ENCODE results near the gene SCN2A. TPM values are rescaled to one million over a fixed set of nuclear protein-coding genes. Genes with fewer than 3 reads are reported as not detected.
"Not testable (repeated sequence)": the region's sequence is repeated elsewhere in the genome, so short reads cannot be mapped to it uniquely, and the experiment has no call there.

Gene SCN2A
- total RNA-seq, 1 donor from 2014 or later, result 0.05 TPM

DNA sequence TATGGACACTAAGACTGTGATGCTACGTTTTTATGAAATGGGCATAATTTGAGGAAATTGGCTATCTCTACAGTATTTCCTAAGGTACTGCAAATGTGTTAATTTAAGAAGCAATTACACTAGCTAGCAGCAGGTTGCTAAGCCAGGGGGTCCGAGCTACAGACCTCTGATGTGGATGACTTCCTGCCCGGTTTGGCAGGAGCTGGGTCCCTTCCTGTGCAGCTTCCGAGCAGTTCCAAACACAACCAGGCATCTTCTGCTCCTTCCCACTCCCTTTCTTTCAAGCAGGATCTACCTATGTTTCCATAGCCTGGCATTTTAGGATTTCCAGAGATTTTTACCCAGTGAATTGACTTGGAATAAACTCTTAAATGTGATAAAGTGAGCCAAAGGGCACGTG lies 55.7 kb downstream of the SCN2A start:
- DNase-seq (no peak), ATAC-seq (ENCODE audit: poor library complexity) (no peak)
- intact Hi-C loops (cut with DNase I), result loop anchor here (5.0 to 10.0 kb wide), 2 partner anchors 53 to 280 kb away; no protein-coding TSS in a partner anchor

GRCh38 chr2:165295643-165296042 lies 56.4 kb downstream of the SCN2A start:
- intact Hi-C loops (cut with DNase I), result loop anchor here (10.0 kb wide), 1 partner anchor 281 kb away; no protein-coding TSS in a partner anchor
- ATAC-seq (ENCODE audit: poor library complexity) (no peak), DNase-seq (no peak)

- intact Hi-C loops (cut with DNase I), result no loop called here
- no peak for ATAC-seq (ENCODE audit: poor library complexity)
- no peak for DNase-seq
Measured at GRCh38 chr2:165305391-165306096, 66.3 kb downstream of the SCN2A start.

DNA sequence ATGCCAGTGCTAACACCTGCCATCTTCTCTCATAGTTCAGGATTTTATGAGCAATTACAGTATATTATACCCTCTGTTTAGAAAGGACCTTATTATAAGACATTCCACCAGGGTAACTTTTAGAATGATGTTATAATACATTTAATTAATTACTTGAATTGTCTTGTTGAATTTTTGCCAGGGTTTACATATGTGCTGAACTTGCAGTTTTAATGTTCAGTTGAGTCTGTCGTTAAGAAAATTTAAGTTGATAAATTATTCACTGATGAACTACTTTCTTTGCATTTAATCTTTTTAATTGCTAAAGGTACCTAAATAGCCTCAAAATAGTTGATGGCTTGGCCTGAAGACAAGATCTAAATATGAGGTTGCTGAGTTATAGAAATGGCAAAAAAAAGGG lies 68.1 kb downstream of the SCN2A start:
- no peak for ATAC-seq (ENCODE audit: poor library complexity)
- DNase-seq, result no peak

DNA sequence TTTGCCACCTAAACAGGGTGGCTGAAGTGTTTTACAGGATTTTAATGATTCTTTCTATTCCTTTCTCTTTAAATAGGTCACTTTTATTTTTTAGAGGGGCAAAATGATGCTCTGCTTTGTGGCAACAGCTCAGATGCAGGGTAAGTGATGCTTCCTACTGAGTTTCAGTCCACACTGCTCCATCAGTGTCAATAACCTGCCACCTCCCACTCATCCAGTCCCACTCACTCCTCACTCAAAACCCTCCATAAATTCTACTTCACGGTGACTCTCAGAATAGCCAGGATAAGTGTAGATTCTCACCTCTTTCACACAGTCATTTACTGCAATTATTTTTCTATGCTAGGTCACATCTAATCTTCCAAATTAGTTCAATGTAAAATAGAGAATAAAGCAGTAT lies 72.7 kb downstream of the SCN2A start:
- intact Hi-C loops (cut with DNase I), result no loop called here
- ATAC-seq (ENCODE audit: poor library complexity), result no peak
- no peak for DNase-seq

More for the DNA sequence above, 68.1 kb downstream of the SCN2A start:
- intact Hi-C loops (cut with DNase I), result no loop called here

GRCh38 chr2:165312999-165313398 lies 73.8 kb downstream of the SCN2A start:
- no peak for DNase-seq

GRCh38 chr2:165313509-165313908 lies 74.3 kb downstream of the SCN2A start:
- ATAC-seq (ENCODE audit: poor library complexity) (no peak), DNase-seq (no peak)
- intact Hi-C loops (cut with DNase I), result no loop called here

More at GRCh38 chr2:165312999-165313398, 73.8 kb downstream of the SCN2A start:
- ATAC-seq (ENCODE audit: poor library complexity), result no peak
- intact Hi-C loops (cut with DNase I), result no loop called here

GRCh38 chr2:165328272-165328671 lies 89.1 kb downstream of the SCN2A start:
- ATAC-seq (ENCODE audit: poor library complexity), result no peak
- intact Hi-C loops (cut with DNase I), result no loop called here
- no peak for DNase-seq

DNA sequence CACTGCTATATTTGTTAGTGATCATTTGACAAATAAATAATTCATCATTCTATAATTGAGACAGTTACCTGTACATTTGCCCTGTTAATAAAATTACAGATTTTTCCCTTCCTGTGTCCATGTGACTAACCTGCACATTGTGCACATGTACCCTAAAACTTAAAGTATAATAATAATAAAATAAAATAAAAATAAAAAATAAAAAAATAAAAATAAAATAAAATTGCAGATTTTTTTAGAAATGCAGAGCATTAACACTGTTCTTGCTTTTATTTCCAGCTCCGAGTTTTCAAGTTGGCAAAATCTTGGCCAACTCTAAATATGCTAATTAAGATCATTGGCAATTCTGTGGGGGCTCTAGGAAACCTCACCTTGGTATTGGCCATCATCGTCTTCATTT lies 105.1 kb downstream of the SCN2A start:
- DNase-seq; ATAC-seq (ENCODE audit: poor library complexity); intact Hi-C loops (cut with DNase I): not testable (repeated sequence)

GRCh38 chr2:165348441-165348840 lies 109.2 kb downstream of the SCN2A start:
- DNase-seq (no peak), ATAC-seq (ENCODE audit: poor library complexity) (no peak)
- intact Hi-C loops (cut with DNase I), result no loop called here

GRCh38 chr2:165349181-165349580 lies 110.0 kb downstream of the SCN2A start:
- intact Hi-C loops (cut with DNase I), result no loop called here
- ATAC-seq (ENCODE audit: poor library complexity), result no peak
- DNase-seq, result no peak

GRCh38 chr2:165357758-165358157 lies 118.5 kb downstream of the SCN2A start:
- intact Hi-C loops (cut with DNase I), result no loop called here
- ATAC-seq (ENCODE audit: poor library complexity) (no peak), DNase-seq (no peak)

DNA sequence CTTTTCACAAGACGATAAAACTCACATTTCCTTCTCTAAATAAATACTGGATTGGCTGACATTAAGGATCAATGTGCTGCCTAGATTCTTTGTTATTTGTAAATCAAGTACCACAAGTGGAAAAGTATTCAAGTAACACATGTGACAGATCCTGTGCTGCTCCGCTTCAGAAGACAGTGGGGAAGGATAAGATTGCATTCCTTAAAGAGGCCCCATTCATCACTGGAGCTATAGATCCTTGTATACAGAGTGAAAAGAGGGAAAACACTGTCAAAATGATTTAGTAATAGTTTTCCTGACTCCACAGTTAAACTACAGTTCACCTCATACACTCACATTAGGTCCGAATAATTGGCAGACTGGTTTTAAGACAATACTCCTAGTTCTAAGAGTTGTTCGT lies 122.3 kb downstream of the SCN2A start:
- no peak for DNase-seq
- intact Hi-C loops (cut with DNase I), result no loop called here
- no peak for ATAC-seq (ENCODE audit: poor library complexity)

DNA sequence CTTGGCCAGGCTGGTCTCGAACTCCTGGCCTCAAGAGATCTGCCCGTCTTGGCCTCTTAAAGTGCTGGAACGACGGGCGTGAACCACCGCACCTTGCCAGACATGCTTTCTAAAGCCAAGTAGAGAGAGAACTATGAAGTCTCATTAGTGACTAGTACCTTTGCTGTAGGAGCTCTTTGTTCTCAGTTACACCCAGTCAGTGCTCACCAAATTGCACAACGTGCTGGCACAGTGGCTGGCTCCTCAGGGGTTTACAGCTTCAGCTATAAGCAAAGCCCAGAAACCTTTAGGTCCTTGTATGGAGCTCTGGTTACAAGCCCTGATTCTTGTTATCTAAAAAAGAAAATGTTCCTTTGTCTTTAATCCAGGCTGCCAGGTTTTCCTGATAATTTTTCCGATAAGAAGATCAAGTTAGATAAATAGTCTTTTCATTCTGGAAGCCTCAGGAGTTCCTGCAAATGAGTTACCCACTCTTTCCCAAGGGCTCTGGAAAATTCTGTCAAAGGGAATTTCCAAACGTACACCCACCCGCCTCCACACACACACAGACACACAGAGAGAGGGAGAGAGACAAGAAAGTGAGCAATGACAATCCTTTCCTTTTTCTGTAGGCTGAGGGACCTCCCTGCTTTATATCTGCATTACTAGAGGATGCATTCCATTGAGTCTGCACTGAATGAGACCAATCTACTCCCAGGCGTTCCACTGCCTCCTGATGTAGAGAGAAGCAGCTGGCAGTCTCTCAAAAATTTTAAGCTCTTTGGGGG lies 130.1 kb downstream of the SCN2A start:
- intact Hi-C loops (cut with DNase I), result no loop called here
- no peak for ATAC-seq (ENCODE audit: poor library complexity)
- DNase-seq, result no peak

DNA sequence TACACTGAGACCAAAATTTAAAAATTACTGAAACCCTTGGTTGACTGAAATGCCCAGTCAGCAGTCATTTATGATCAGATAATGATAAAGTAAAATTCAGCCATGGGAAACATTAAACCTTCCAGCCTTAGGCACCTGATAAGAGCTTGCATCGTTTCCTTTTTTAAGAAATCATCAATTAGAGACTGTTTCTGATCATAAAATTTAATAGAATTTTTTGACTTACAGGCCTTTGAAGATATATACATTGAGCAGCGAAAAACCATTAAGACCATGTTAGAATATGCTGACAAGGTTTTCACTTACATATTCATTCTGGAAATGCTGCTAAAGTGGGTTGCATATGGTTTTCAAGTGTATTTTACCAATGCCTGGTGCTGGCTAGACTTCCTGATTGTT lies 130.7 kb downstream of the SCN2A start:
- ATAC-seq (ENCODE audit: poor library complexity), result no peak
- intact Hi-C loops (cut with DNase I), result no loop called here
- no peak for DNase-seq

DNA sequence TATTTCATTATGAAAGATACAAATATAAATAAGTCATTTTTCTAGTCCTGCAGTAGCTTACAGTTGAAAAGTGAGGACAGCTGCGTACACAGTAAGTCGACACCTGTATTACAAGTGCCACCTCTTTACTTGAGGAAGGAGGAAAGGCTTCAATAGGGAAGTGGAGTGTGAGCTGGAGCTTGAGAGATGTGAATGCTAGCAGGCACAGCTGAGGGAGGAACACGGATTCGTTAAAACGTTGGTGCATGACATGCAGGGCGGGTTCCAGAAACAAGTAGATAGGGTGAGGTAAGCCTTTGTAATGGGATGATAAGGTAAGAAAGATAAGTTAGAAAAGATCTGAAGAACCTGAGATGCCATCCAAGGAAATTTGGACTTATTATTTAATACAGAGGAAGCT lies 132.1 kb downstream of the SCN2A start:
- intact Hi-C loops (cut with DNase I), result no loop called here
- DNase-seq (no peak), ATAC-seq (ENCODE audit: poor library complexity) (no peak)

DNA sequence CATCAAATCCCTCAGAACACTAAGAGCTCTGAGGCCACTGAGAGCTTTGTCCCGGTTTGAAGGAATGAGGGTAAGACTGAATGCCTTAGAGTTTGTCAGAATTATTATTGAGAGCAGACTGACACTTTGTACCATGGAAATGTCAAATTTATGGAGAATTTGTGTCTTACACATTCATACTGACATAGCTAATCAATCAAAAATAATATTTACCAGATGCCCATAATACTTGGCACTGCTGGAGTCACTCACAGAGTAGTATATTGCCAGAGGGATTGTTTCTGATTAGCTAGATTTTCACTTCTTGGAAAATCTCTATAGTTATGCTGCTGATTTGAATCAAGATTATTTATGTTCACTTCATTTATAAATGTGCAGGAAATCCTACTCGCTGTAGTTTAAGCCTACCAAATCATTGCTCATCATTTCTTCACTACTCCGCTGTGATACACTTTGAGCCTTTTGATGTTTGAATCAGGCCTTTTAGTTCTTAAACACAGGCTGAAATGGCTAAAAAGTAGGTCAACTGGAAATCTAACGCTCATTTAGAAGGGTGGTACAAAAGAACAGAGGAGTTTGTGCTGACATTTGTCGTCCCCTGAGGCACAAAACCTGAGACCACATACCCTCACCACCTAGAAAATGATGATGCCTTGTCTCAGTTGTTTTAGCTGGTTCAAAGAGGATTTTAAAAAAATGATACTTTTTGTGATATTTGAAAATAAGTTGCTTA lies 134.2 kb downstream of the SCN2A start:
- intact Hi-C loops (cut with DNase I), result no loop called here
- DNase-seq (no peak), ATAC-seq (ENCODE audit: poor library complexity) (no peak)

DNA sequence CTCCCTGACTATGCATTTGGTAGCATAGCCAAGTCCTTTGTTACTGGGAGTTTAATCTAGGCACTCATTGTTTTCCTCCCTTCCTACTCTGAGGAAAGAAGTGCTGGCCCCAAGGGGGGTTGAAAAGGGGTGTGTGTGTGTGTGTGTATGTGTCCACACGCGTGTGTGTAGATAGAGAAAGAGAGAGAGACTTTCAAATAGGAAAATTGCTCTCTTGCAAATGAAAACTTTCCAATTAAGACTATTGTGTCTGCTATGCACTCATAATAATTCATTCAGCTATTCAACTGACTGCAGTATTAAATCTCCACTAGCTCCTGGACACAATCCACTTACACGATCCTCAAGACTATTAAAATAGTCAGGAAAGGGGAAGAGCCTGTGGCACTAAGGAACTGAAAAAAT lies 137.4 kb downstream of the SCN2A start:
- intact Hi-C loops (cut with DNase I), result no loop called here
- no peak for DNase-seq
- no peak for ATAC-seq (ENCODE audit: poor library complexity)

DNA sequence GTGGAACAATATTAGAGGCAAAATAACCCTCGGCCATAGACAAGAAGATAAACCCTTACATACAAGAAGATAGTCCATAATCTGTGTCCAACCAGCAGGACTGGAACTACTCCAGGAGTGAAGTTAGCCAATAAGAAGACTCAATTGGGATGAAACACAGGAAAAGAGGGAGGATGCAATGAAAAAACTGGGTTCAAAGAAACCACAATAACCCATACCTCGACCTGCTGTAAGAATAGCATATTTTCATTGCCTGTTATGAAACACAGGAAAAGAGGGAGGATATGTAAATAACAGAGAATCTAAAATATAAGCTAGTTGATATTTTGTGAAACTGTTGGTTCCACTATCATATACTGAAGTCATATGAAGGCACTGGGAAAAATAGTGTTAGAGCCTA lies 143.1 kb downstream of the SCN2A start:
- DNase-seq (no peak), ATAC-seq (ENCODE audit: poor library complexity) (no peak)
- intact Hi-C loops (cut with DNase I), result no loop called here

- ATAC-seq (ENCODE audit: poor library complexity), result no peak
- intact Hi-C loops (cut with DNase I), result no loop called here
- DNase-seq, result no peak
Measured at GRCh38 chr2:165390875-165391274, 151.7 kb downstream of the SCN2A start.

Data from Right ventricle myocardium superior (tissue), 1 donor.